ENCODE data around the gene KLHDC8B. TPM values are rescaled to one million over a fixed set of nuclear protein-coding genes. Genes with fewer than 3 reads are reported as not detected.

Gene KLHDC8B
- total RNA-seq, 1 experiment from 2014 or later, result 21.5 TPM

GRCh38 chr3:49173792-49174170 lies 2.4 kb downstream of the KLHDC8B start:
- POLR2A ChIA-PET, result no interaction called here
- H3K27ac Mint-ChIP-seq, result no peak overlapping the region

GRCh38 chr3:49174397-49174985 lies 3.1 kb downstream of the KLHDC8B start:
- DNase-seq (ENCODE audit: low spot score) (no peak), ATAC-seq (no peak)
- no peaks in the 10 kb centered on the region for H3K36me3 Mint-ChIP-seq
- POLR2A ChIA-PET, result no interaction called here
- H3K27ac Mint-ChIP-seq, result no peak overlapping the region
- CTCF ChIA-PET, result no interaction called here
- peaks cover 4% of the 10 kb centered on the region; the same call in 1 of the 2 replicates for H3K27me3 Mint-ChIP-seq (ENCODE audit: low read depth)
- TF ChIP-seq CREB1 (CRISPR knock-in tag; IDR thresholded peaks at IDR 0.05) (no peak), IRF2 (CRISPR knock-in tag; IDR thresholded peaks at IDR 0.05; ENCODE audit: borderline replicate concordance, low read depth) (no peak), OVOL2 (CRISPR knock-in tag; IDR thresholded peaks at IDR 0.05; ENCODE audit: borderline replicate concordance) (no peak), ARID4B (CRISPR knock-in tag; IDR thresholded peaks at IDR 0.05; ENCODE audit: borderline replicate concordance) (no peak), GTF2I (CRISPR knock-in tag; conservative IDR thresholded peaks at IDR 0.05) (no peak), ZNF423 (CRISPR knock-in tag; IDR thresholded peaks at IDR 0.05) (no peak), EMX1 (CRISPR knock-in tag; IDR thresholded peaks at IDR 0.05) (no peak), TEAD4 (CRISPR knock-in tag; IDR thresholded peaks at IDR 0.05) (no peak), HMGA2 (CRISPR knock-in tag; IDR thresholded peaks at IDR 0.05) (no peak), MXD4 (CRISPR knock-in tag; IDR thresholded peaks at IDR 0.05; ENCODE audit: borderline replicate concordance) (no peak)
- TF ChIP-seq, protein P1, sequence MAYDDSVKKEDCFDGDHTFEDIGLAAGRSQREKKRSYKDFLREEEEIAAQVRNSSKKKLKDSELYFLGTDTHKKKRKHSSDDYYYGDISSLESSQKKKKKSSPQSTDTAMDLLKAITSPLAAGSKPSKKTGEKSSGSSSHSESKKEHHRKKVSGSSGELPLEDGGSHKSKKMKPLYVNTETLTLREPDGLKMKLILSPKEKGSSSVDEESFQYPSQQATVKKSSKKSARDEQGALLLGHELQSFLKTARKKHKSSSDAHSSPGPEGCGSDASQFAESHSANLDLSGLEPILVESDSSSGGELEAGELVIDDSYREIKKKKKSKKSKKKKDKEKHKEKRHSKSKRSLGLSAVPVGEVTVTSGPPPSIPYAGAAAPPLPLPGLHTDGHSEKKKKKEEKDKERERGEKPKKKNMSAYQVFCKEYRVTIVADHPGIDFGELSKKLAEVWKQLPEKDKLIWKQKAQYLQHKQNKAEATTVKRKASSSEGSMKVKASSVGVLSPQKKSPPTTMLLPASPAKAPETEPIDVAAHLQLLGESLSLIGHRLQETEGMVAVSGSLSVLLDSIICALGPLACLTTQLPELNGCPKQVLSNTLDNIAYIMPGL (CRISPR knock-in tag; IDR thresholded peaks at IDR 0.05), result no peak
- TF ChIP-seq, protein P2, sequence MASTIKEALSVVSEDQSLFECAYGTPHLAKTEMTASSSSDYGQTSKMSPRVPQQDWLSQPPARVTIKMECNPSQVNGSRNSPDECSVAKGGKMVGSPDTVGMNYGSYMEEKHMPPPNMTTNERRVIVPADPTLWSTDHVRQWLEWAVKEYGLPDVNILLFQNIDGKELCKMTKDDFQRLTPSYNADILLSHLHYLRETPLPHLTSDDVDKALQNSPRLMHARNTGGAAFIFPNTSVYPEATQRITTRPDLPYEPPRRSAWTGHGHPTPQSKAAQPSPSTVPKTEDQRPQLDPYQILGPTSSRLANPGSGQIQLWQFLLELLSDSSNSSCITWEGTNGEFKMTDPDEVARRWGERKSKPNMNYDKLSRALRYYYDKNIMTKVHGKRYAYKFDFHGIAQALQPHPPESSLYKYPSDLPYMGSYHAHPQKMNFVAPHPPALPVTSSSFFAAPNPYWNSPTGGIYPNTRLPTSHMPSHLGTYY (CRISPR knock-in tag; IDR thresholded peaks at IDR 0.05), result no peak
- TF ChIP-seq, protein P3, sequence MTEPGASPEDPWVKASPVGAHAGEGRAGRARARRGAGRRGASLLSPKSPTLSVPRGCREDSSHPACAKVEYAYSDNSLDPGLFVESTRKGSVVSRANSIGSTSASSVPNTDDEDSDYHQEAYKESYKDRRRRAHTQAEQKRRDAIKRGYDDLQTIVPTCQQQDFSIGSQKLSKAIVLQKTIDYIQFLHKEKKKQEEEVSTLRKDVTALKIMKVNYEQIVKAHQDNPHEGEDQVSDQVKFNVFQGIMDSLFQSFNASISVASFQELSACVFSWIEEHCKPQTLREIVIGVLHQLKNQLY (CRISPR knock-in tag; IDR thresholded peaks at IDR 0.05), result no peak
- H3K4me1 Mint-ChIP-seq, result peaks cover 20% of the 10 kb centered on the region
- no peak overlapping the region for H3K4me3 Mint-ChIP-seq
- no peaks in the 10 kb centered on the region for H3K9me3 Mint-ChIP-seq

More at GRCh38 chr3:49173792-49174170, 2.4 kb downstream of the KLHDC8B start:
- H3K27me3 Mint-ChIP-seq (ENCODE audit: low read depth), result peaks cover 7% of the 10 kb centered on the region; the same call in 1 of the 2 replicates
- no peaks in the 10 kb centered on the region for H3K36me3 Mint-ChIP-seq
- H3K9me3 Mint-ChIP-seq, result no peaks in the 10 kb centered on the region
- peaks cover 20% of the 10 kb centered on the region for H3K4me1 Mint-ChIP-seq
- CTCF ChIA-PET, result interaction anchor here (0.8 kb wide), 1 partner anchor 276 kb away, joined by 3 read pairs; no protein-coding TSS in a partner anchor
- no peak for ATAC-seq
- TF ChIP-seq SMAD4 (CRISPR knock-in tag; IDR thresholded peaks at IDR 0.05) (no peak), ETV6 (CRISPR knock-in tag; IDR thresholded peaks at IDR 0.05) (0 out of 2 replicates have a peak, but pooled peaks have one; percentile 12)
- DNase-seq (ENCODE audit: low spot score), result no peak
- H3K4me3 Mint-ChIP-seq, result no peak overlapping the region
